Activated naive CD4-positive, alpha-beta T cell treated with anti-CD3 and anti-CD28 coated beads, Interleukin-2, amount 50 U/mL, for 72 hours (primary cell): ENCODE data around the gene PGF. TPM values are rescaled to one million over a fixed set of nuclear protein-coding genes. Genes with fewer than 3 reads are reported as not detected.

ENCODE experiments used
- ATAC-seq, 2 donors: fragments of 150-1000 bp; cut with Tn5 transposase; 2 replicates each; pipeline ENCODE4 v1.10.0; 2021; ENCODE audit warnings: mild to moderate bottlenecking in 2 of 2, moderate library complexity in 2 of 2
- DNase-seq, 2 donors: peaks; one replicate each; pipeline ENCODE4 v3.0.0; 2021 to 2022; ENCODE audit warnings: low spot score in 2 of 2
- H3K27ac Mint-ChIP-seq, 2 donors: one replicate each; pipeline ENCODE4 v1.8.0; 2022; ENCODE audit warnings: mild to moderate bottlenecking in 2 of 2, mixed read lengths in 2 of 2
- H3K36me3 Mint-ChIP-seq, 2 donors: one replicate each; pipeline ENCODE4 v1.8.0; 2022; ENCODE audit warnings: mixed read lengths in 2 of 2
- H3K9me3 Mint-ChIP-seq, 2 donors: one replicate each; pipeline ENCODE4 v1.8.0; 2022; ENCODE audit warnings: mixed read lengths in 2 of 2
- total RNA-seq, 2 donors: library from RNA; stranded (reverse); gene quantifications; one replicate each; pipeline ENCODE4 v1.2.3, GENCODE V29; 2022

Gene PGF
- total RNA-seq, 2 donors from 2014 or later: 0.46 TPM; not detected in 1

DNA sequence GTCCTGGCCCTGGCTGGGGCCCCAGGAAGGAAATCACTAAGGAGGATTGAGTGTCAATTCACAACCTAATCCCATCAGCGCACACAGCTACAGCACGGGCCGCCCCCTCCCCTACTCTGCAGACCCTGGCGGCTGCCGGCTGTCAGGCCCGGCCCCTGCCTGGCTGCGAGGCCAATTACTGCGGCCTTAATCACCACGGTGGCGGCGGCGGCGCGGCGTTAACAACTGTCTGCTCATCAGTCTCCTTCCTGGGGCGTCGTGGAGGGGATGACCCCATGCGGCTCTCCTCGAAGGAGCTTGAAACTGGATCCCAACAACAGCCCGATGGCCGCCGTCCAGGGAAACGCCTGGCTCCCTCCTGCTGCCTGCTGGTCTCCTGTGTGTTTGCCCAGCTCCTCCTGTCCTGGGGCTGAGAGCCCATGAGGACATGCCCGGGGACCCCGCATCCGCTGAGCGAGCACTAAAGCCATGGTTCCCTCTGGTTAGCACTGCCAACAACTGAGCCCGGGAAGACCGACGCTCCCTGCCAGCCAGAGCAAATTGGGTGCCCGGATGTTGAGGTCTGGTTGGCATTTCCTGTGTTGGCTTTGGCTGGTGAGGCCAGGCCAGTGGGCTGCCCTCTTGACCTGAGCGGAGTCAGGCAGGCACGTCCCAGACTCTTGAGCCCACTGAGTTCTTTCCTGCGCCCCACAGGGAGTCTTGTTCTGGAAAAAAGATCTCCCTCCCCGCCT lies 25.5 kb upstream of the PGF start:
- DNase-seq (no peak), ATAC-seq (no peak)
- Mint-ChIP-seq H3K36me3 (no peaks in the 10 kb centered on the region), H3K27ac (peak overlapping the region; percentile 9 to 44), H3K9me3 (no peaks in the 10 kb centered on the region)

DNA sequence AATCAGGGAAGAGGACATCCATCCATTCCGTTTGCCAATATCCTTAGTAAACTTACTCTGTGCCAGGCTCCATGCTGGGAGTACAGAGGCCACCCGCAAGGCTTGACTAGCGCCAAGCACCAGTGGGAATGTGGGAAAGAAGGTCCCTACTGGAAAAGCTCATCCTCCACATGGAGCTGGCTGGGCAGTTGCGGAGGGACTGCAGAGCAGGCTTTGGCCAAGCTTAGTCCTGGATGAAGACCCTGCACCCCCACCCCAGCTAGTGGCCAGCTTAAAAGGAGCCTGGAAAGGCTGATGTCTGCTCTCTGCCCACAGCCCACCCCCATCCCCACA lies 25.0 kb upstream of the PGF start:
- DNase-seq: no peak
- ATAC-seq: no peak
- Mint-ChIP-seq H3K27ac (peak overlapping the region in 1 of 2 donors; percentile 9), H3K36me3 (no peaks in the 10 kb centered on the region), H3K9me3 (no peaks in the 10 kb centered on the region)

DNA sequence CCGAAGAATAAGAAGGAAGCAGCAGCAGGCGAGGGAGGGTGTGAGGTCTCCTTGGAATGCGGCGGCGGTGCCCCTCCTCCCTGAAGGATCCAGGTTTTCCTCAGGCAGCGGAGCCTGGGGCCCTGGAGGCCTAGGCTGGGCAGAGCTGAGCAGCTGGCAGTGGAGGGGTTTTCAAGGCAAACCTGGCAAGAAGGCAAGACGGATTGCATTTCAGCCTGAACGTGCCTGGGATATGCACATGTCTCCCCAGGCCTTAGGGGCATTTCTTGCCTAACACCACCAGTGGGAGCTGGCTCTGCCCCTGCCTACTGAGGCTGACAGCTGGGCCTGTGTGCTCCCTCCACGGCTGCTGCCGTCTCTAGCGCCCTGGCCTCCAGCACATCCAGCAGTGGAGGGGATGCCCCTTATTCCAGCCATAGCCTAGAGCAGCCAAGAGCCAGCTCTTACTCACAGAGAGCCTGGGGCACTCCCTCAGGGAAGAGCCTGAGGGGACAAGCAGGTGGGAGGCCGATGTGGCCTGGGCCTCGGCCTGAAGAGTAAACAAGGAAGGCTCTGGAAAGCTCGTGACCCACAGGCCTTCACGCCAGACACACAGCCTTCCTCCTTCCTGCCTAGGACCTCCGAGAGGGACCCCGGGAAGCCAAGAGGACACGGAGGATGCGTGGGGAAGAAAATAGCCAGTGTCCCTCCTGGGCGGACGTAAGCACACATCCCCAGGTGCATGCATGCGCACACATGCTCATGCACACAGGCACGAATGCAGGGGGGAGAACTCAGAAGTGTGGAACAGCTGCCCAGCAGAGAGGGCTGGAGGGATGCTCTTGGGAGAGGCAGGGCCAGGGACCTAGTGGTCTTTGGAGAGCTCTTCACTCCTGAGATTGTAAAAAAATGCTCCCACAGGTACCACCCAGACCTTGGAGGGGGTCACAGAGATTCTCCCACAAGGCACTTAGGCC lies 24.3 kb upstream of the PGF start:
- no peak for DNase-seq
- no peaks in the 10 kb centered on the region for H3K36me3 Mint-ChIP-seq
- peak overlapping the region in 1 of 2 donors; percentile 33 for H3K27ac Mint-ChIP-seq
- ATAC-seq: no peak
- no peaks in the 10 kb centered on the region for H3K9me3 Mint-ChIP-seq

DNA sequence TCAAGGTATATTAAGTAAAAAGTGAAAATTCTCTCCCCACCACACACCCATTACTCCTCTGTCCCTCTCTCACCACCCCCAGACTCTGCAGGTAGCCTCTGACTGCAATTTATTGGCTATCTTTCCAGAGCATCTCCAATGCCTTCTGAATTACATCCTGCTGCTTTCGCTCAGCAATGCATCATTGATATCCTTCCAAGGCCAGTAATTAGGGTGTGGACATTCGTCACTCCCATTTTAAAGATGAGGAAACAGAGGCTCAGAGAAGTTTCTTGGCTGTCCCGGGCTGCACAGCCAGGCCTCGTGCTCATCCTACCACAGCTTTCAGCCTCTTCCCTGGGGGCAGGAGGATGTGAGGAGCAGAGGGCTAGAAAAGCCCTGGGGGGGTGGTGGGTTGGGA lies 23.6 kb upstream of the PGF start:
- H3K36me3 Mint-ChIP-seq: no peaks in the 10 kb centered on the region
- no peak overlapping the region for H3K27ac Mint-ChIP-seq
- no peak for DNase-seq
- no peak for ATAC-seq
- no peaks in the 10 kb centered on the region for H3K9me3 Mint-ChIP-seq

DNA sequence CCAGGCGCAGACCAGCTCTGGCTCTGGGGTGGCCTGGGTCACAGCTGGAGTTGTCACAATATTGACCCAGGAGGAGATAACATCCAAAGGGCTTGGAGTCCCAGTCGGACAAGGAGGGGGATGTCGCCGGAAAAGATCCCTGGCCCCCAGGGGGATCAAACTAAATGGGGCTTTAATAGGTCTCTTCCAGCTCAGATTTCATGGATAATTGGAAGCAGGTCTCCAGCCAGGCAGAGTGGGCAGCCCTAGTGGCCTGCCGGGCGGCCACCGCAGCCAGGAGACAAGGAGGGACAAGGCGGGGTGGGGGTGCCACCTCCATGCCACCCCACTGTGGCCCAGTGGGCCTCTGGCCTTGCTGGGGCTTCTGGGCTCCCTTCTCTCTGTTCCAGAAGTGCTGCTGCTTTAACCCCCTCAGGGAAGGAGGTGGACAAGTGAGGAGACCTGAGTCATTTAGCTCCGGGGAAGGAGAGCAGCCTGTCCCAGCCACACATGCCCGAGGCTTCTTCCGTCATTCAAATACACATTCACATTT lies 23.1 kb upstream of the PGF start:
- ATAC-seq (no peak), DNase-seq (no peak)
- no peaks in the 10 kb centered on the region for H3K36me3 Mint-ChIP-seq
- H3K27ac Mint-ChIP-seq: no peak overlapping the region
- no peaks in the 10 kb centered on the region for H3K9me3 Mint-ChIP-seq

DNA sequence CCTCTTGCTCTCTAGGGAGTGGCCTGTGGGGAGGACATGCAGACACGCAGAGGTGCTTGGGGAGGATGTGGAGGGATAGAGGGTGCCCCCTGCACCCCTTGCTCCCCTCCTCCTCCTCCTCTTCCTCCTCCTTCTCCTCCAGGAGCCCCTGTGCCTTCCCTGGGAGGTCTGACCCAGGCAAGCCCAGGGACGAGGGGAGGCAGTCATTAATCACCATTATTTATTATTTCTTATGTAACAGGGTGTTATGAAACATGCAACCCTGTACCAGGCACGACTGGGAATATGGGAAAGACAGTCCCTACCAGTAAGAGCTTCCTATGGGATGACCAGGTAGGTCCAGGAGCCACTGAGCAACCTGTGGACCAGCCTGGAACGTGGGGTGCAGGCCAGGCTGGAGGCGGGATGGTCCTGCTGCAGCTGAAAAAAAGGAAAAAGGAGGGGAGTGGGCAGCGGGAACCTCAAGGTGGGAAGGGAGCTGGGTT lies 22.5 kb upstream of the PGF start:
- Mint-ChIP-seq H3K9me3 (no peaks in the 10 kb centered on the region), H3K27ac (no peak overlapping the region), H3K36me3 (no peaks in the 10 kb centered on the region)
- ATAC-seq: no peak
- DNase-seq: no peak

DNA sequence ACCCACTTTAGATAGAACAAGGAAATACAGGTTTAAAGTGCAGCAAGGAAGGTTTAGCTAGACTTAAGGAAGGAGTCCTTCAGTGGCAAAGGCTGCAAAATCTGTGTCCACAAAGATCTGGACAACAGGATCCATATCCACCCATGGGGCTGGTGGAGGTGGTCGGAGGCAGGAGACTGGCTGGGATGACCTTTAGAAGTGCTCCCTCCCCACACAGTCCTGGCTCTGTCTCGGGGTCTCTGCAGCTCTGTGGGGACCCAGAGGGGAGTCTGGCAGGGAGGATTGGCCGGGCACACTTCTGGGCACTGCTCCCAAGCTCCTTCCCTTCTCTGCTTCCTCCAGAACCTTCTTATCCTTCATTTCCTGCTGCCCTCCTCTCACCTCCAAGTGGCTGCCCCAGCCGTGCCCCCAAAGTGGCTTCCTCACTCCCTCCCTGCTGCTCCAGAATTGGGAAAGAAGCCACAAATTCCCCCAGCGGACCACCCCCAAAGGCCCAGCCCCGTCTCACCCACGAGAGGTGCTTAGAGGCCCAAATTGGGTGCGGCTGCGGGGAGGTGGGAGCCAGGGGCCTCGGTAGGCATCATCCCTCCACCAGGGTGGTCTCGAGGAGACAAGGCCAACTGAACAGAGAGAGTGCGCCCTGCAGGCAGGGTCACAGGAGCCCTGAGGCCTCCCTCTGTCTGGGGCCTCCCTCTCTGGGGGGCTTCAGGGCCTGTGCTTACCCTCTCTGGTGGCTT lies 21.9 kb upstream of the PGF start:
- no peak overlapping the region for H3K27ac Mint-ChIP-seq
- H3K9me3 Mint-ChIP-seq: no peaks in the 10 kb centered on the region
- ATAC-seq: no peak
- H3K36me3 Mint-ChIP-seq: no peaks in the 10 kb centered on the region
- no peak for DNase-seq

DNA sequence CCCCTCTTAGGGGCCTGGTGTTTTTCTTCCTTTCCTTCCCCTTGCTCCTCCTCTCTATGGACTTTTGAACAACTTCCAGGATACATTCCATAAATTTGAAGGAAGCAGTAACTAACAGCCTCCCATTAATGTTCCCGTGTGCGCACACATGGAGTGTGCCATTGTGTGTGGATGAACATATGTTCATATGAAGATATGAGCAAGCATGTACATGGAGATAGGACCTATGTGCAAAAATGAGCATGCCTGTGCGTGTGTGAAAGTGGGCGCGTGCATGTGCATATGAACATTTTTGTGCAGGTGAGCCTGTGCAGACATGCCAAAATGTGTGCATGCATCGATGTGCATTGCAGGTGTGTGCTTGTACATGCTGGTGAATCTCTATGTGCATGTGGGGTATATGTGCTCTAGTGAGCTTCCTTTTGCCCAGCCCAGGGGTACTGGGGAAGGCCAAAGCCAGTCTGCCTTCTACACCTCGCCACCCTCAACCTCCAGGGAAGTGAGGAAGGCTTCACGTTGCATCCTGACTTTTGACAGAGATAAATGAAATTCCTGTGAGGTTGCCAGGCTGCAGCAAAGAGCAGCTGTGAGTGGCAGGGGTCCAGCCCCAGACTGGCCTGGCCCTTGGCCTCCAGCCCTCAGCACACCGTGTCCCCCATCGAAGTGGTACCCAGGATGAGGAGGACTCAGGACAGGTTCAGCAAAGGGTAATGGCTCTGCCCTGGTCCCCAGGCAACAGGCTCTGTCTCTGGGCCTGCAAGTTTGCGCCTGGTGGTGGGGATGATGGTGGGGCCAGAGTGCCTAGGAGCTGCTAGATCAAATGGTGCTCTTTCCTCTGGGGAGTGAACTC lies 21.1 kb upstream of the PGF start:
- H3K36me3 Mint-ChIP-seq: no peaks in the 10 kb centered on the region
- ATAC-seq: no peak
- no peaks in the 10 kb centered on the region for H3K9me3 Mint-ChIP-seq
- no peak overlapping the region for H3K27ac Mint-ChIP-seq
- DNase-seq: no peak

DNA sequence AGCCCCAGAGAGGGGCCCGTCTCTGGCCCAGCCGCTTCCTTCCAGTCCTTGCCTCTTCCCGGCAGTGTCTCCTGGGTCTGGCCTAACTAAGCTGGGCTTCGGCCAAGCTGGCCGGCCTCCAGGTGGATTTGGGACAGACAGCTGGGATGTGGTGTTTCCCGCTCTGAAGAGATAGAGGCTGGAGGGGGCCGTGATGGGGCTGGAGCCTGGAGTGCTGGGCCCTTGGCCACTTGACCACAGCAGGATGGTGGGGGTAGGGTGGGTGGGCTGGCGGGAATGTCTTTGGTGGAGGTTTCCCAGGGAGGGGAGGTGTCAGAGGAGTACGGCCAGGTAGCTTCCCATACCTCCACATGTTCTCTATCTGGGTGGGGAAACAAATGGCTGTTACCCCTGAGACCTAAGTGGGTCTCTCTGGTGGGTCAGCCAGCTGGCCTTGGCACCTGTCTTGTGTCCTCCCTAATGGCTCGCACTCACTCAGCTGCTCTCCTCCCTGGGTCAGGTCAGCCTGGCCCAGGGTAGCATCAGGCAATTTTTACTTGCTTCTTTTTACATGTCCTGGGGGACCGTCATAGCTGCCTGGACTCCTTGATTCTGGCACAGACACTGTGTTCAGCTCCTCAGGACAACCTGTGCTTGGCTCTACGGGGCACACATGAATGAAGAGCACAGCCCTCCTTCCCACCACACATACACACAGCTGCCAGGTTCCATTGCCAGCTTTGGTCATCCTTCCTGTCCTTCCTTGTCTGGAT lies 19.8 kb upstream of the PGF start:
- H3K36me3 Mint-ChIP-seq: no peaks in the 10 kb centered on the region
- DNase-seq (no peak), ATAC-seq (no peak)
- no peaks in the 10 kb centered on the region for H3K9me3 Mint-ChIP-seq
- peak overlapping the region in 1 of 2 donors; percentile 21 for H3K27ac Mint-ChIP-seq

DNA sequence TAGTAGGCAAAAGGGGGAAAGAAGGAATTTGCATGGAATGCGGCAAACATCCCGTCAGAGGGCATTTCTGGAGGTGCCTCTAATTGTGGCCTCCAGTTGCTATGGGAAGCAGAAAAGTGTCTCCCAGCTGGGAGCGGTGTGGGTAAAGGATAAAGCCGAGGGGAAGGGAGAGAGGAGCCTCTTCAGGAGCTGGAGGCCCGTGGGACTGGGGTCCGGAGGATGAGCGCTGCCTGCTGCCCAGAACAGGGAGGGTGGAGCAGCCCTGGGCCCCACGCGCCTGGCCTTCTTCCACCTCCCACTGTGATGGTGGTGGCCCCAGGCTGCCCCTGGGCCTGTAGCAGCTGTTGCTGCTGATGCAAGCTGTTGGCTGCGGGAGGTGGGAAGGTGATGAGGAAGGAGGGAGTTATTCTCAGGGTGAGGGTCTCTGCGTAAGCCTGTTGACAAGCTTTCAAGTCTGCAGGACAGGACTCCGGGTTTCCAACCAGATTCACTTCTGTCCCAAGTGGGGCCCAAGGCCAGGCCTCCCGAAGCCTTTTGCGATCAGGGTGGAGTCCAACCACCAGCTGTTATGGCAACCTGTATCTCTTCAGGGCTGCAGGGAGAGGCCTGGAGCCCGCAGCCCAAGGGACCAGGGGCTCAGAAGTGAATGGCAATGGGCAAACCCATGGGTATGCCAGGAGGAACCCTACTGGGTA lies 19.1 kb upstream of the PGF start:
- H3K27ac Mint-ChIP-seq: peak overlapping the region; percentile 5 to 70
- H3K36me3 Mint-ChIP-seq: no peaks in the 10 kb centered on the region
- H3K9me3 Mint-ChIP-seq: no peaks in the 10 kb centered on the region

DNA sequence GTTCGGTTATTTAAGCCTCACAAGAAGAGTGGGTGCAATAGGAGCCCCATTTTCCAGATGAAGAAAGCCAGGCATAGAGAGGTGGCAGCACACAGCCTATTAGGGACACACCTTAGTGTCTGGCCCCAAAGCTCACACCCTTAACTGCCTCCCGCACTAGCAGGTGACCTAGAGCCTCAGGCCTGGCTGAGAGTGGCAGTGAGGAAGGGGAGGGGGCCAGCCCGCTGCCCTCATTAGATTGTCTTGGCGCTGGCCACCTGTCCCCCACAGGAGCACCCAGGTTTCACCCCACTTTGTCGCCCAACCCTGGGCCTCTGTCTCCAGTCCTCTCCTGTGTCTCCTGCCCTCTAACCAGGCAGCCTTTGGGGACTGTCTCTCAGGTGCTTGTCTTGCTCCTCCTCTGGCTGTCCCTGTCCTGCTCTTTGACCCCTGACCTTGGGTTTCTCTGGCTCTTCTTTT lies 18.5 kb upstream of the PGF start:
- no peaks in the 10 kb centered on the region for H3K9me3 Mint-ChIP-seq
- peak overlapping the region; percentile 5 to 70 for H3K27ac Mint-ChIP-seq
- DNase-seq (no peak), ATAC-seq (no peak)
- no peaks in the 10 kb centered on the region for H3K36me3 Mint-ChIP-seq

More for the DNA sequence above, 19.1 kb upstream of the PGF start:
- no peak for ATAC-seq
- DNase-seq: no peak

DNA sequence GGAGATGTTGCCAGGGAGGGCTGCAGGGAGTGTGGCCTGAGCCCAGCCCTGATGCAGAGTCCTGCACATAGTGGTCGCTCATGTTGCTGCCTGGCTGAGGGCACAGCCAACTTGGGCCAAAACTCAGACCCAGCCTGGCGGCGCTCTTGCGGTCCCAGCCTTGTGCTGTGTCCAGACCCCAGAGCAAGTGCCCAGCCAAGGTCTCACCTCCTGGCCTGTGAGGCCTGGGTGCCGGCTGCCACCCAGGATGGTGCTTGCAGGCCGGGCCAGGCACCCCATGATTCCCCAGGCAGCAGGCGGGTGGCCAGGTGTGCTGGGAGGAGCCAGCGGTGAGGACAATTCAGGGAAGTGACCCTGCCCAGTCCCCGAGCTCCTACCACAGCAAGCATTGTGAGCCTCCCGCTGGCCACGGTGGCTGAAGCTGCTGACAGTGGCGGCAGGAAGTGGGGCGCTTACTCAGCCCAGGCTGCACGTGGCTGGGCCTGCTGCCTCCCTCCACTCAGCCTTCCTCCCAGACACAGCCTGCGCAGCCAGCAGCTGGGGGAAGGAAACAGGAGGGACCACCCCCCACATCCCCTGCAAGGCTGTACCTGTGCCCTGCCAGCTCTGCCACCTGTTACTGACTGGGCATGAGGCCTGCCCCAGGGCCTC lies 17.7 kb upstream of the PGF start:
- Mint-ChIP-seq H3K36me3 (no peaks in the 10 kb centered on the region), H3K27ac (no peak overlapping the region), H3K9me3 (no peaks in the 10 kb centered on the region)
- peak in 1 of 2 donors; percentile 33 for DNase-seq
- peak; percentile 50 to 91 for ATAC-seq

DNA sequence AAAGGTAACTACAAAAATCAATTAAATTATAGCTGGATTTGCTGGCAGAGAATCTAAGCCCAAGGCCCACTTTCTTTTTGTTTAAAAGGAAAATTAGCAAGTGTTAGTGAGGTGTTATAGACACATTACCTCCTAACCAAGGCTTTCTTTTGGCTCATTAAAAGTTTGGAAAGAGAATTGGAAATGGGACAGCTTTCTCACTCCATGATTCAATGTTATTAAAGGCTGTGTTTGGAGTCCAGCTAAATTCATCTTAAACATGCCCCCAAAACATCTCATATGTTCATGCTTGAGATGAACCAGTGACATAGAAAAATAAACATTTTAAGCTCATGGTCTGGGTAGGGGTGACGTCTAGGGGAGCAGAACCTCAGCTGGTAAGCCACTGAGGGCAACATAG lies 13.4 kb upstream of the PGF start:
- ATAC-seq (no peak), DNase-seq (no peak)
- Mint-ChIP-seq H3K9me3 (no peaks in the 10 kb centered on the region), H3K27ac (no peak overlapping the region), H3K36me3 (no peaks in the 10 kb centered on the region)

DNA sequence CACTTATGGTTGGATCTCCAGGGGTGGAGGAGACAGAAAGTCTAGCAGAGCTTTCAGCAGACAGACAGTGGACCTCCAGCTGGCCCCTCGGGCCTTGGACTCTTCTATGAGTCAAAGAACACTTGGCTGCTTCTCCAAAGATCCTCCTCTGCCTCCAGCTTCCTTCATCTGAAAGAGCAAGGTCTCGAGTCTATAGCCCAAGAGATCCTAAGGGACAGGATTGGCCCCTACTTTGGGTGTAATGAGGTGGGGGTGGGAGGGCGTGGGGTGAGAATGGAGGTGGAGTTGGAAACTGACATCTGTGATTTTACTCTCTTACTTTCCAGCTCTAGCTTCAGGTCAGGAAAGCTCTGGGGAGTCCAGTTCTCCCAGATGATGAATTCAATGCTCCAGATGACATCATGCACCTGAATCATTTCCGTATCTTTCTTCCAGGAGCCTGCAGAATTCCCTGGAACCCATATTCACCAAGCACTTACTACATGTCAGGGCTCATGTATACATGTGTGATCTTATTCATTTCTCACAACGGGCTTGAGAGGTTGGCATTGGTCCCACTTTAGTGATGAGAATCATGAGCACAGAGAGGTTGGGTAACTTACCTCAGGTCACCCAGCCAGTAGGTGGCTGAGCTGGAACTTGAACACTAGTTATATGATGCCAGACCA lies 10.2 kb upstream of the PGF start:
- no peak for ATAC-seq
- no peak for DNase-seq
- Mint-ChIP-seq H3K27ac (peak overlapping the region in 1 of 2 donors; percentile 52), H3K36me3 (no peaks in the 10 kb centered on the region), H3K9me3 (no peaks in the 10 kb centered on the region)
